ENCODE results near the gene GSTP1.

GRCh38 chr11:67594480-67594879 lies 10.9 kb downstream of the GSTP1 start:
- no peak for TF ChIP-seq SMC3 (IDR thresholded peaks at IDR 0.05; ENCODE audit: low read depth, low read length)
- TF ChIP-seq GABPA (IDR thresholded peaks at IDR 0.05; ENCODE audit: low read depth), result no peak
- no peak for TF ChIP-seq RXRA (IDR thresholded peaks at IDR 0.05; ENCODE audit: borderline replicate concordance, low read depth)
- TF ChIP-seq CTCF (IDR thresholded peaks at IDR 0.05), result no peak
- TF ChIP-seq YY1 (IDR thresholded peaks at IDR 0.05; ENCODE audit: low read depth), result no peak
- TF ChIP-seq TAF1 (IDR thresholded peaks at IDR 0.05; ENCODE audit: borderline replicate concordance, low read depth, low read length), result no peak
- TF ChIP-seq FOSL2 (IDR thresholded peaks at IDR 0.05; ENCODE audit: borderline replicate concordance, low read depth), result no peak
